Suprapubic skin (tissue), 4 donors: Measurements from ENCODE around the gene TBC1D14. TPM values are rescaled to one million over a fixed set of nuclear protein-coding genes. Genes with fewer than 3 reads are reported as not detected.

ENCODE experiments used
- DNase-seq, 2 donors: peaks; one replicate each; pipeline ENCODE4 v3.0.0-alpha.2; 2019; ENCODE audit warnings: low spot score in 2 of 2
- H3K27ac ChIP-seq: fragments of 200-600 bp; sonication (generic); one replicate; pipeline ENCODE4 v1.5.1; 2019
- H3K27me3 ChIP-seq: fragments of 200-600 bp; sonication (generic); one replicate; pipeline ENCODE4 v1.5.1; 2019
- H3K36me3 ChIP-seq: fragments of 200-600 bp; sonication (generic); one replicate; pipeline ENCODE4 v1.5.1; 2019
- H3K4me1 ChIP-seq: fragments of 200-600 bp; sonication (generic); one replicate; pipeline ENCODE4 v1.5.1; 2019
- H3K4me3 ChIP-seq: fragments of 200-600 bp; sonication (generic); one replicate; pipeline ENCODE4 v1.5.1; 2019; ENCODE audit warnings: mild to moderate bottlenecking
- H3K9me3 ChIP-seq: fragments of 200-600 bp; sonication (generic); one replicate; pipeline ENCODE4 v1.5.1; 2019
- EP300 ChIP-seq: sonication (generic); formaldehyde crosslinking; IDR thresholded peaks from one replicate; pipeline ENCODE4 v1.6.1; 2017; ENCODE audit warnings: antibody characterized with exemption
- POLR2A ChIP-seq, 2 donors: fragments of 450-650 bp; IDR thresholded peaks; one replicate each; pipeline ENCODE4 v1.6.1; 2017; ENCODE audit warnings: antibody characterized with exemption in 2 of 2, mild to moderate bottlenecking in 2 of 2, moderate library complexity in 2 of 2
- POLR2AphosphoS5 ChIP-seq, 3 donors: sonication (generic); formaldehyde crosslinking; IDR thresholded peaks; one replicate each; pipeline ENCODE4 v1.6.1; 2017; ENCODE audit warnings: antibody characterized with exemption in 3 of 3
- WGBS: methylation state at CpG from one replicate; pipeline ENCODE4 v1.1.5; 2018; 5-methylcytosine and 5-hydroxymethylcytosine counted together
- total RNA-seq, 4 donors: library from RNA; depleted of rRNA; stranded (reverse); fragments of >200 nt; gene quantifications; one replicate each; pipeline ENCODE4 v1.1.0, GENCODE V29; 2016
- TF ChIP-seq, protein P1 (sequence below), 2 donors: fragments of 200-600 bp in 1 of 2; fragments of 450-650 bp in 1 of 2; sonication (generic) in 1 of 2; IDR thresholded peaks; one replicate each; pipeline ENCODE4 v1.5.1; 2016 to 2019; ENCODE audit warnings: antibody characterized with exemption in 2 of 2, mild to moderate bottlenecking in 1 of 2, moderate library complexity in 1 of 2

TBC1D14 gene
- total RNA-seq, 4 donors from 2014 or later: 55.0 to 111 (median 97.9) TPM

DNA sequence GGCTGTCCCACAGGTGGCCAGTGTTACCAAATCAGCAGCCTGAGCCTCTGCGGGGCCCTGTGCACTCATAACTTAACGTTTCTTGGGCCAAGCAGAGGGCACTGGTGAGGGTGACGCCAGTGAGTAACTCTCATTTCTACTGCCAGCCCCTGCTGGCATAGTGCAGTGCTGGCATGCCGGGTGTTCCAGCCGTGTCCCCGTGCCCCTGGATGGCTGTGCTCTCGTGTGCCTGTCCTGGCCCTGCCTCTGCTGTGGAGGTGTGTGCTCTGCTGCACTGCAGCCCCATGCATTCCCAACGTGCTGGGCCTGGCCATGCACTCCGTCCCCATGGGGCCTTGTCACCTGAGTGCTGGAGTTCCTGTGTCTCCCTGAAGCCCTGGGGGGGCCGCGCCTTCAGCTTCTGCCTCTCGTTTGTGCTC, 14.7 kb downstream of the TBC1D14 start:
- H3K36me3 ChIP-seq: peaks cover 16% of the 10 kb centered on the region
- DNase-seq: no peak
- no peak for TF ChIP-seq POLR2AphosphoS5 (IDR thresholded peaks at IDR 0.05)
- TF ChIP-seq EP300: no peak
- TF ChIP-seq POLR2A (IDR thresholded peaks at IDR 0.05): no peak
- H3K4me3 ChIP-seq: no peak overlapping the region
- H3K27me3 ChIP-seq: no peaks in the 10 kb centered on the region
- H3K4me1 ChIP-seq: peaks cover 23% of the 10 kb centered on the region
- no peaks in the 10 kb centered on the region for H3K9me3 ChIP-seq
- WGBS: 90% methylated on average over 9 of the region's 12 CpGs
- H3K27ac ChIP-seq: peak overlapping the region; percentile 23

GRCh38 chr4:6925357-6925836, 15.8 kb downstream of the TBC1D14 start:
- Histone ChIP-seq H3K36me3 (peaks cover 16% of the 10 kb centered on the region), H3K27ac (peak overlapping the region; percentile 25), H3K9me3 (no peaks in the 10 kb centered on the region), H3K27me3 (no peaks in the 10 kb centered on the region), H3K4me1 (peaks cover 23% of the 10 kb centered on the region), H3K4me3 (no peak overlapping the region)
- 83% methylated on average over 14 of the region's 14 CpGs for WGBS
- DNase-seq: no peak
- TF ChIP-seq POLR2A (IDR thresholded peaks at IDR 0.05) (no peak), EP300 (peak; percentile 62)

- no peaks in the 10 kb centered on the region for H3K27me3 ChIP-seq
- peaks cover 16% of the 10 kb centered on the region for H3K36me3 ChIP-seq
- H3K4me1 ChIP-seq: peaks cover 19% of the 10 kb centered on the region
- H3K27ac ChIP-seq: peak overlapping the region; percentile 25
- WGBS: 86% methylated on average over 19 of the region's 19 CpGs
- no peaks in the 10 kb centered on the region for H3K9me3 ChIP-seq
- DNase-seq: no peak
- H3K4me3 ChIP-seq: no peak overlapping the region
- TF ChIP-seq, protein P1, sequence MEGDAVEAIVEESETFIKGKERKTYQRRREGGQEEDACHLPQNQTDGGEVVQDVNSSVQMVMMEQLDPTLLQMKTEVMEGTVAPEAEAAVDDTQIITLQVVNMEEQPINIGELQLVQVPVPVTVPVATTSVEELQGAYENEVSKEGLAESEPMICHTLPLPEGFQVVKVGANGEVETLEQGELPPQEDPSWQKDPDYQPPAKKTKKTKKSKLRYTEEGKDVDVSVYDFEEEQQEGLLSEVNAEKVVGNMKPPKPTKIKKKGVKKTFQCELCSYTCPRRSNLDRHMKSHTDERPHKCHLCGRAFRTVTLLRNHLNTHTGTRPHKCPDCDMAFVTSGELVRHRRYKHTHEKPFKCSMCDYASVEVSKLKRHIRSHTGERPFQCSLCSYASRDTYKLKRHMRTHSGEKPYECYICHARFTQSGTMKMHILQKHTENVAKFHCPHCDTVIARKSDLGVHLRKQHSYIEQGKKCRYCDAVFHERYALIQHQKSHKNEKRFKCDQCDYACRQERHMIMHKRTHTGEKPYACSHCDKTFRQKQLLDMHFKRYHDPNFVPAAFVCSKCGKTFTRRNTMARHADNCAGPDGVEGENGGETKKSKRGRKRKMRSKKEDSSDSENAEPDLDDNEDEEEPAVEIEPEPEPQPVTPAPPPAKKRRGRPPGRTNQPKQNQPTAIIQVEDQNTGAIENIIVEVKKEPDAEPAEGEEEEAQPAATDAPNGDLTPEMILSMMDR (IDR thresholded peaks at IDR 0.05): no peak
- no peak for TF ChIP-seq POLR2A (IDR thresholded peaks at IDR 0.05)
- TF ChIP-seq POLR2AphosphoS5 (IDR thresholded peaks at IDR 0.05): no peak
- no peak for TF ChIP-seq EP300
Measured at GRCh38 chr4:6926081-6926480, 16.5 kb downstream of the TBC1D14 start.

DNA sequence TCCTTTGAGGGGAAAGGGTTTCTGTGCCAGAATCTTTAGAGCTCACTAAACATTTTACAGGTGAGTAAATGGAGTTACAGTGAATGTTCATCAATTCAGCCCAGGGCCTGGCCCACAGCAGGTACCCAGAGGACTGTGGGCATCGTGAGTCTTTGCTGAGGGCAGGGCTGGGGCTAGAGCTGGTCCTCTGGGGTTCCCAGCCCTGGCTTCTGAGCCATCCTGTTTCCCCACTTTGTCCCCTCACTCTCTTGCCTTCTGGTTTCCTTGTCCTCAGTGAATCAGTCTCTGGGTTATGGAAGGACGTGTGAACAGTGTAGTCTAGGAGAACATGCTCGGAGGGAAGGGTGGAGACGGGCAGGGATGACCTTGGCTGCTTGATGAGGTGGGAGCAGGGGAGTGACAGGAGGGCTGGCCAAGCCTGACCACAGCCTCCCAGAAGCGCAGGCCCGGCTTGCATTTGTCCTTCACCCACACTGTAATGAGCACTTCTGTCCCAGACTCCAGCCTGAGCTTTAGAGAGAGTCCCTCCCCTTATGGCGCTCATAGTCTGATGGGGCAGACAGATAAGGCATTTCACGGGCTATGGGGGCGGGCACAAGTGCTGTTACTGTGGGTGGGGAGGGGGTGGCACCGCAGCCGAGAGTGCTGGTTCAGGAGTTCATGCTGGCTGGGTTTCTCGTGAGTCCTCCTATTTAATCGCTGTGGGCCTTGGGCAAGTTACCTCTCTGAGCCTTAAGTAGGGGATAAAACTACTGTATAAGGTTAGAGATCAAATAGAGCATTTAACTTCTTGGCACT, 17.3 kb downstream of the TBC1D14 start:
- DNase-seq: no peak
- peaks cover 19% of the 10 kb centered on the region for H3K4me1 ChIP-seq
- 57% methylated on average over 12 of the region's 13 CpGs for WGBS
- no peaks in the 10 kb centered on the region for H3K27me3 ChIP-seq
- H3K4me3 ChIP-seq: no peak overlapping the region
- TF ChIP-seq, protein P1 (IDR thresholded peaks at IDR 0.05): no peak
- TF ChIP-seq POLR2AphosphoS5 (IDR thresholded peaks at IDR 0.05) (no peak), POLR2A (IDR thresholded peaks at IDR 0.05) (peak in 1 of 2 donors; percentile 27), EP300 (no peak)
- H3K27ac ChIP-seq: peak overlapping the region; percentile 34
- H3K36me3 ChIP-seq: peaks cover 16% of the 10 kb centered on the region
- H3K9me3 ChIP-seq: no peaks in the 10 kb centered on the region

DNA sequence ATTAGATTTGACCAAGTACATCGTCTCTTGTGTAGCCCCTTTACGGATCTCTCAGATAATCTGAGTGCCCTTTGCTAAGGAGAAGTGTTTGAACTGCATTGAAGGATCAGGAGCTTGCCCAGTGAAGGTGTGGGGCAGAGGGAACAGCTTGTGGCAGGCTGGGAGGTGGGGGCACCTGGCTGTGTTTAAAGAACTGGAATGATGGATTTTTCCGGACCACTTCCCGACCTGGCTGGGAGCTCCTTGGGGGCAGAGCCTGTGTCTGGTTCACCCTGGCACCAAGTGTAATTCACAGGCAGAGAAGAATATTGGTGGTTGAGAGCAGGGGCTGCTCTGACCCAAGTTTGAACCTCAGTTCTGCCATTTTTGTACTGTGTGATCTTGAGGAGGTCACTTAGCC, 18.5 kb downstream of the TBC1D14 start:
- TF ChIP-seq POLR2A (IDR thresholded peaks at IDR 0.05) (no peak), POLR2AphosphoS5 (IDR thresholded peaks at IDR 0.05) (no peak), EP300 (no peak)
- TF ChIP-seq, protein P1 (IDR thresholded peaks at IDR 0.05): no peak
- 97% methylated on average over 4 of the region's 4 CpGs for WGBS
- peaks cover 16% of the 10 kb centered on the region for H3K36me3 ChIP-seq

DNA sequence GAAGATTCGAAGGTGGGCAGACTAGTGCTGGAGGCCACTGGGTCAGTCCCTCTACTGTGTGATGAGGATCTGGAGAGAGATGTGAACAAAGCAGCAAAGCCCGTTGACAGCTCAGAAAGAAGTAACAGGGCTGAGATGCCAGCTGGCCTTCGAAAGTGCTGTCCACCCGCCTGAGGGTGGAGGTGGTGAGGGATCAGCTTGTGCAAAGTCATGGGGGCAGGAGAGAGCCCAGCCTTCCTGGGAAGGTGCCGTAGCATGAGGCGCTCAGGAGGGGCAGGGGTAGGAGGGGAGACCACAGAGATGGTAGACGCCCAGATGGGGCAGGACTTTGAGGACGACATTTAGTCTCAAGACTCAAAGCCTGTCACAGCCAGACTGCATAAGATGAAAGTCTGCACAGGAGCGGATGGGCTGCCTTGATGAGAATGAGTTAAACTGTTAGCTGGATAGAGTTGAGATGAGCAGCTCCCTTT, 19.7 kb downstream of the TBC1D14 start:
- no peak overlapping the region for H3K4me3 ChIP-seq
- no peak overlapping the region for H3K27ac ChIP-seq
- H3K9me3 ChIP-seq: no peaks in the 10 kb centered on the region
- 75% methylated on average over 9 of the region's 9 CpGs for WGBS
- TF ChIP-seq POLR2A (IDR thresholded peaks at IDR 0.05): no peak
- peaks cover 4% of the 10 kb centered on the region for H3K36me3 ChIP-seq
- no peak for DNase-seq
- H3K4me1 ChIP-seq: peaks cover 19% of the 10 kb centered on the region
- no peaks in the 10 kb centered on the region for H3K27me3 ChIP-seq

More for the DNA sequence above, 18.5 kb downstream of the TBC1D14 start:
- Histone ChIP-seq H3K4me3 (no peak overlapping the region), H3K9me3 (no peaks in the 10 kb centered on the region), H3K27ac (no peak overlapping the region), H3K4me1 (peaks cover 19% of the 10 kb centered on the region), H3K27me3 (no peaks in the 10 kb centered on the region)
- no peak for DNase-seq
